Breast epithelium (tissue), 3 donors: ENCODE measurements around the gene LRRTM4.

Experiments
- CTCF ChIP-seq, 3 donors: fragments of 450-650 bp; IDR thresholded peaks; one replicate each; pipeline ENCODE4 v1.5.1; 2016 to 2017; ENCODE audit warnings: antibody characterized with exemption in 3 of 3, mild to moderate bottlenecking in 3 of 3, moderate library complexity in 3 of 3
- POLR2A ChIP-seq: fragments of 450-650 bp; IDR thresholded peaks from one replicate; pipeline ENCODE4 v1.6.1; 2016; ENCODE audit warnings: antibody characterized with exemption, mild to moderate bottlenecking, moderate library complexity
- POLR2AphosphoS5 ChIP-seq, 3 donors: sonication (generic); formaldehyde crosslinking; IDR thresholded peaks; one replicate each; pipeline ENCODE4 v1.6.1; 2017; ENCODE audit warnings: antibody characterized with exemption in 3 of 3

- no peak for TF ChIP-seq CTCF (IDR thresholded peaks at IDR 0.05)
- TF ChIP-seq POLR2A, result no peak
- TF ChIP-seq POLR2AphosphoS5 (IDR thresholded peaks at IDR 0.05), result no peak
Observed at GRCh38 chr2:77470096-77470495, 52.1 kb downstream of the LRRTM4 start.
